Urinary bladder (tissue), 4 donors: ENCODE data around the gene RAET1G. TPM values are rescaled to one million over a fixed set of nuclear protein-coding genes. Genes with fewer than 3 reads are reported as not detected.

Source experiments
- DNase-seq: peaks from one replicate; pipeline ENCODE4 v3.0.0-alpha.2; 2015; ENCODE audit errors: extremely low spot score
- H3K27ac ChIP-seq: one replicate; pipeline ENCODE4 v1.5.1; 2013; ENCODE audit warnings: low read depth, mild to moderate bottlenecking, moderate library complexity
- H3K36me3 ChIP-seq: one replicate; pipeline ENCODE4 v1.6.1; 2013; ENCODE audit warnings: mild to moderate bottlenecking, moderate library complexity; ENCODE audit not compliant: insufficient read depth
- H3K4me1 ChIP-seq: one replicate; pipeline ENCODE4 v1.6.1; 2013; ENCODE audit warnings: mild to moderate bottlenecking, moderate library complexity; ENCODE audit not compliant: insufficient read depth
- H3K4me3 ChIP-seq: one replicate; pipeline ENCODE4 v1.5.1; 2013; ENCODE audit warnings: low read depth, low read length
- WGBS: extraction: QIAGEN DNeasy Blood & Tissue Kit; methylation state at CpG from one replicate; pipeline ENCODE4 v1.1.7; 2013; 5-methylcytosine and 5-hydroxymethylcytosine counted together
- polyA plus RNA-seq: library from polyadenylated mRNA; stranded (reverse); fragments of 200-250 nt; gene quantifications from one replicate; pipeline ENCODE4 v1.2.3, GENCODE V29; 2013
- total RNA-seq: library from RNA; depleted of rRNA; stranded (reverse); fragments of >200 nt; gene quantifications from one replicate; pipeline ENCODE4 v1.2.3, GENCODE V29; 2014
- donor health status: healthy with polysubstance abuse.
- donor health status: healthy.

The RAET1G gene
- total and polyA plus RNA-seq, 2 donors = 1.2 to 3.4 TPM

DNA sequence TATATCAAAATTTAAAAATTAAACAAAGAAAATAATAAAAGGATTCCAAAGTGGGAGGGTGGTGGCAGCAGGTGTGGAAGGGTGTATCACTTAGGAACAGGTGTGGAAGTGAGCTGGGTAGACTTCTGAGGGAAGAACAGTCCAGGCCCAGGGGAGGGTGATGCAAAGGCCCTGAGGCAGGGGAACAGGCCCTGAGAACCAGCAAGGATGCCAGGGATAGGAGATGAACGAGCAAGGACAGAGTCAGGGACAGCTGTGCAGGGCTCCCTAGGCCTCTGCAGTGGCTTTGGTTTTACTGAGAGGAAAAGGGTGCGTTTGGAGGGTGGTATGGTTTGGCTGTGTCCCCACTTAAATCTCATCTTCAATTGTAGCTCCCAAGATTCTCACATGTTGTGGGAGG lies 15.6 kb downstream of the RAET1G start:
- 83% methylated on average over 2 of the region's 2 CpGs for WGBS
- Histone ChIP-seq H3K4me3 (no peak overlapping the region), H3K36me3 (no peaks in the 10 kb centered on the region), H3K4me1 (no peaks in the 10 kb centered on the region), H3K27ac (no peak overlapping the region)
- no peak for DNase-seq

DNA sequence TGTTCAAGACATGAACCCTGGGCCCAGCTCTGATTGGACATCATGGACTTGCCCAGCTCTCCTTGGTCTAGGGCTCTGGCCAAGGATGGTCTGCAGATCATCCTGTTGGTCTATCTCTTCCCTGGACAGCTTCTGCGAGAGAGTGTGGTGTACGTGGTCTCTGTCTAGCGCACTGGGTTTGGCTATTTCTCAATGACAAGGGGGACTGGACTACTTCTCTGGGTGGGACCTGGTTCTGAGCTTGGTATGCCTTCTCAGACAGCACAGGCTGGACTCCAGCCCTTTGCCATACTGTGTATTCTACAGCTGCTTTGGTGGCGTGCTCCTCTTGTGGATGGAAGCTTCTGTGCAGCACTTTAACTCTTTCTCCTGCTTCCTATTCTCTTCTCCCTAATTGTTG lies 16.5 kb downstream of the RAET1G start:
- H3K4me3 ChIP-seq = no peak overlapping the region
- no peaks in the 10 kb centered on the region for H3K4me1 ChIP-seq
- H3K27ac ChIP-seq = no peak overlapping the region
- no peak for DNase-seq
- WGBS = 95% methylated on average over 4 of the region's 4 CpGs
- no peaks in the 10 kb centered on the region for H3K36me3 ChIP-seq

DNA sequence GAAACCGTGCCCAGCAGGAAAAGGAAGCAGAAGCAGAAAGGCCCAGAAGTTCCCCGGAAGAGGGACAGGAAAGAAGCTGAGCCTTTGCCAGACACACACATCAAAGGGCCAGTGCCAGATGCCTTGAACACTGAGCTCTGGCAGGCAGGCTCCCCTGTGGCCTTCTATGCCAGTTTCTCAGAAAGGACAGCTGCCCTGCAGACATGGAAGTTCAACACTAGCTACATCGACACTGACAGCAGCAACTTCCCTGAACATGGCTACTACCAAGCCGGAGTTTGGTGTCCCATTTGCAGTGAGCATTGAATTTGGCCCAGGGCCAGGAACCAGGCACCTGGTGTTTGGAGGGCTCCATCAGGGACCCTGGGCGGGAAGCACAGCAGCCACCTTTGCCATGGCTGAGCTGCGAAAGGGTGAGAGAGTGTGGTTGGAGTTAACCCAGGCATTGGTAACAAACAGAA lies 17.0 kb downstream of the RAET1G start:
- DNase-seq = no peak
- no peaks in the 10 kb centered on the region for H3K36me3 ChIP-seq
- H3K4me3 ChIP-seq = no peak overlapping the region
- H3K27ac ChIP-seq = no peak overlapping the region
- no peaks in the 10 kb centered on the region for H3K4me1 ChIP-seq
- 86% methylated on average over 6 of the region's 6 CpGs for WGBS

DNA sequence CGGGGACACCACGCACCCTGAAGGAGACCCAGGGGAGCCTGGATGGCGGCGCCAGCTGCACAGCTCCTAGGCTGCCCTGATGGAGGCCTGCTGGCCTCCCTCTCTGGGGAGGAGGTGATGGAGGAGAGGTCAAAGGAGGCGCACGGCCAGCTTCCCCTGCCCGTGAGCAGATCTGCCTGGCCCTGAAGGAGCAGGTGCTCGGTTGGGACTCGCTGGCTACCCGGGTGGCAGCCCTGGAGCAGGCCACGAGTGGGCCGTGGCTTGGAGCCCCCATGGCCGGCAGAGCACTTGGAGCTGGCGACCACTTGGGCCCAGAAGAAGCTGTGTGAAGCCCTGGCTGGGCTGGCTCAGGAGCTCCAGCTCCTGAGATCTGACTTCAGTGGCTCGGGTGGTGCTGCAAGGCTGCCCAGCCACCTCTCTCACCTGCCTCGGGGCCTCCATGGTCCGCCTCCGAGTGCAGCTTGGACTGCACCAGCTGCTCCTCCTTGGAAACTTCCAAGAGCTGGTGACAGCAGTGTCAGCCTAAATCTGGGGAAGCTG lies 17.5 kb downstream of the RAET1G start:
- WGBS = 93% methylated on average over 18 of the region's 18 CpGs
- DNase-seq = no peak
- Histone ChIP-seq H3K27ac (no peak overlapping the region), H3K4me3 (no peak overlapping the region), H3K4me1 (no peaks in the 10 kb centered on the region), H3K36me3 (no peaks in the 10 kb centered on the region)

DNA sequence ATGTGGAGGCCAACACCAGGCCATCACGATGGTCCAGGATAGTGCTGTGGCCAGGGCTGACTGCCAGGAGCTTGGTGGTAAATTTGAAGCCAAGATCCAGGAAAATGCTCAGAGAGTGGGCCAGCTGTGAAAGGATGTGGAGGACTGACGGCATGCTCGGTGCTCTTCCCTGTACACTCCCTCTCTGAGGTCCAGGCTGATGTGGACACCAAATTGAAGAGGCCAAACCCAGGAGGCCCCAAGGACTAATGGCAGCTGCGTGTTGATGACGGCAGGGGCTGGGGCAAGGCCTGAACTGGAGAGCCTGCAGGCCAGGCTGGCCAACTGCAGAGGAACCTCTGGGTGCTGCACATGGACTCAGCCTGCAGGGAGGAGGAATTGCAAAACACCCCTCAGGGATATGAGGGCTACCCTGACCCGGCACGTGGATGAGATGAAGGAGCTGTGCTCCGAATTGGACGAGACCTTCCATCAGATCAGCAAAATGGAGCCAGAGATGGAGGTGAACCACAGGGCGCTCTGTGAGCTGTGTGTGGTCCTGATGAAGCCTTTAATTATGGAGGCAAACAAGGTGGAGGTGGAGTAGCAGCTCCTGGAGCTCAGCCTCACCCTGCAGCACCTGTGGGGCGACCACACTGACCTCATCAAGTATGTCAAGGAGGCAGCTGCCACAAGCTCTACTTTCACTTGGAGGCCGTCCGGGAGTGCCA lies 18.1 kb downstream of the RAET1G start:
- 84% methylated on average over 13 of the region's 13 CpGs for WGBS
- Histone ChIP-seq H3K36me3 (no peaks in the 10 kb centered on the region), H3K4me1 (no peaks in the 10 kb centered on the region), H3K4me3 (no peak overlapping the region), H3K27ac (no peak overlapping the region)
- no peak for DNase-seq

DNA sequence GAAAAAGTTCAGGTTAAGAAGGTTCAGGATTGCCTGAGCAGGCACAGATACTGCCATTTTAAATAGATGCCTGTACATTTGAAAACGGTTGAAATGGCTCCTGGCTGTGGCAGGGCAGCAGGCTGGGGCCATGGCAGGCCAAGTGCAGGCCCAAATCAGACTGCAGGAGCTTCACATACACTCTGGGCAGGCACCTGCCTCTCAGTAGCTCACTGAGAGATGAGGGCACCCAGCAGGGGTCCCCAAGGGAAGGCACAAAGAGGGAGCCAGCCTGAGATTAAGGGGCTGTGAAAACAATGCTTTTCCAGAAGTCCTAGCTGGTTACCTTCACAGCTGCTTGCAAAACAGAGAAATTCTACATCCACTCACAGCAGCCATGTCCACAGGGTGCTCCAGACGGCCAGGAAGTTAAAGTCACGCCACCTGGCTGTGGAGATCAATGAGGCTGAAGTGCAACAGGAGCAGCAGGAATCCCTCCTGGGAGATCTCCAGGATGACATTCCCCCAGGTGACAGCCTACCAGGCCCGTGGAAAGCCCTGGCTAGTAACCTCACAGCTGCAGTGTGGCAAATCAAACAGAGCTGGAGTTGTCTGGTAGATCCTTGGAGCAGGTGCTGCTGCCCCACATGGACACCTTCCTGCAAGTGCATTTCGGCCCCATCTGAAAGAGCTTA lies 18.8 kb downstream of the RAET1G start:
- Histone ChIP-seq H3K36me3 (no peaks in the 10 kb centered on the region), H3K4me1 (no peaks in the 10 kb centered on the region), H3K27ac (no peak overlapping the region), H3K4me3 (no peak overlapping the region)
- no peak for DNase-seq
- WGBS = 70% methylated on average over 5 of the region's 5 CpGs

DNA sequence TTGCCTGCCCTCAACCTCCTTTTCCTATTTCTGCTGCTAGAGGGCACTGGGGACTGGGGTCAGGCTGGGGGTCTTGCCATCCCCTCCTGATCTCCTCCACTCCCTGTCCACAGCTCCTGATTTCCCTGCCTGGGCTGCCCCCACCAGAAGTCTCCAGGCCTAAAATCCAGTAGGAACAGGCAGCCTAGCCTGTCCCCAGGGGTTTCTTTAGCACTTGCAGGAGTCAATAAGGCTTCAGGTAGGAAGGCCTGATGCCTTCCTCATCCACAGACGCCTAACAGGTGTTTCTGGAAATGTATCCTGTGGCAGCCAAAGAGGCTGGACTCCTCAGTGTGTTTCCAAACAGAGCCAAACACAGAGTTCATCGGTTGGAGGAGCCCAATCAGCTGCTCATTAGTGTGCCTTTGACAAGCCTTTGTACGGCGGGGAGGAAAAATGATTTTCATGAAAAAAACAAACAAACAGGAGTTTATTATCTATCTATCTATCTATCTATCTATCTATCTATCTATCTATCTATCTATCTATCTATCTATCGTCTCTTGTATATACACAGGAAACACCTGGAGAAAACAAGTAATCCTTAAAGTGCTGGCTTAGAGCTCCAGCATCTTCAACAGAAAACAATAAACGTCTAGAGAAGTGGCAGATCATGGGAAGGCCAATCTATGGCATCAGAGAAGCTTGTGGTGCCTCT lies 21.3 kb downstream of the RAET1G start:
- DNase-seq = no peak
- Histone ChIP-seq H3K4me3 (no peak overlapping the region), H3K27ac (no peak overlapping the region), H3K36me3 (no peaks in the 10 kb centered on the region), H3K4me1 (peaks cover 2% of the 10 kb centered on the region)
- 91% methylated on average over 6 of the region's 6 CpGs for WGBS

- H3K27ac ChIP-seq = peak overlapping the region; percentile 53
- 87% methylated on average over 11 of the region's 11 CpGs for WGBS
- no peak for DNase-seq
- no peaks in the 10 kb centered on the region for H3K36me3 ChIP-seq
- H3K4me3 ChIP-seq = no peak overlapping the region
- H3K4me1 ChIP-seq = peaks cover 4% of the 10 kb centered on the region
These were observed 22.1 kb downstream of the RAET1G start for GRCh38 chr6:149900620-149901443.

- no peak for DNase-seq
- H3K4me1 ChIP-seq = peaks cover 5% of the 10 kb centered on the region
- H3K4me3 ChIP-seq = no peak overlapping the region
- peak overlapping the region; percentile 84 for H3K27ac ChIP-seq
- H3K36me3 ChIP-seq = no peaks in the 10 kb centered on the region
- 85% methylated on average over 7 of the region's 7 CpGs for WGBS
These were observed 22.8 kb downstream of the RAET1G start for GRCh38 chr6:149899926-149900619.

DNA sequence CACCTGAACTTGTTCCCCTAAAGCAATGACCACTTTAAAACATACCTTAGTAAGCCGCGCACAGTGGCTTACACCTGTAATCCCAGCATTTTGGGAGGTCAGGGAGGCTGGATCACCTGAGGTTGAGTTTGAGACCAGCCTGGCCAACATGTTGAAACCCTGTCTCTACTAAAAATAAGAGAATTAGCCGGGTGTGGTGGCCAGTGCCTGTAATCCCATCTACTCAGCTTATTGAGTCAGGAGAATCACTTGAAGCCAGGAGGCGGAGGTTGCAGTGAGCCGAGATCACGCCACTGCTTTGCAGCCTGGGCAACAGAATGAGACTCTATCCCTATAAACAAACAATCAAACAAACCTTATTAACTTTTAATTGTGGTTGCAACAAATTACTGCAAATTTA lies 23.4 kb downstream of the RAET1G start:
- H3K4me1 ChIP-seq = peaks cover 5% of the 10 kb centered on the region
- no peak for DNase-seq
- no peak overlapping the region for H3K4me3 ChIP-seq
- H3K27ac ChIP-seq = no peak overlapping the region
- 77% methylated on average over 6 of the region's 6 CpGs for WGBS
- H3K36me3 ChIP-seq = no peaks in the 10 kb centered on the region

DNA sequence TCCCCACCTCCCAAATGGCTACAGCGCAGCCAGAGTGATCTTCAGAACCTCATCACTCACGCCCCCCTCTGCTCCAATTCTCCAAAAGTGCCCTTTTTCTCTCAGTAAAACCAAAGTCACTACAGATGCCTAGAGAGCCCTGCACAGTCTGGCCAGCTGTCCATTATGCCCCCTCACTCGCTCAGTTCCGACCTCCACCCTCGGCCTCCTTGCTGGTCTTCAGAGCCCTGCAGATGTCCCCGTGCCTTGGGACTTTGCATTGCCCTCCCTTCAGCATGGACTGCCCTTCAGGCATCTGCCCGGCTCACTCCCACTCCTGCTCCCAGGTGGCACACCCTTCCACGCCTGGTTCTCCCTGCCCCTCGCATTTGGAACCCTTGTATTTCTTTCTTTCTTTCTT lies 24.0 kb downstream of the RAET1G start:
- no peak for DNase-seq
- Histone ChIP-seq H3K4me1 (peaks cover 5% of the 10 kb centered on the region), H3K36me3 (no peaks in the 10 kb centered on the region), H3K4me3 (no peak overlapping the region), H3K27ac (no peak overlapping the region)
- 97% methylated on average over 9 of the region's 9 CpGs for WGBS

GRCh38 chr6:149897855-149898744 lies 24.8 kb downstream of the RAET1G start, which contains the start of gene RAET1E:
TSS of gene RAET1E (minus strand) at chr6:149898113. CDS start at chr6:149890901, 7,212 bp downstream.
- H3K27ac ChIP-seq = peak within 1 kb of the TSS; percentile 70
- H3K4me1 ChIP-seq = peaks cover 5% of the 10 kb centered on the region
- no peak within 1 kb of the TSS for H3K4me3 ChIP-seq
- 78% methylated on average over 17 of the region's 17 CpGs for WGBS
- no peak for DNase-seq
- H3K36me3 ChIP-seq = no peaks in the 10 kb centered on the region
